ENCODE data around the gene PDE7B.
"Not testable (repeated sequence)": the region's sequence is repeated elsewhere in the genome, so short reads cannot be mapped to it uniquely, and the experiment has no call there.

PDE7B gene

GRCh38 chr6:136139111-136139510 lies 287.6 kb downstream of the PDE7B start:
- H3K4me3 ChIP-seq (ENCODE audit: low read length); H3K36me3 ChIP-seq (ENCODE audit: control insufficient read depth, insufficient read depth, low read length); H3K9ac ChIP-seq (ENCODE audit: low read length); H3K27me3 ChIP-seq (ENCODE audit: control insufficient read depth, insufficient read depth, low read length); H3K9me3 ChIP-seq (ENCODE audit: control insufficient read depth, low read length); H3K4me1 ChIP-seq (ENCODE audit: control insufficient read depth, insufficient read depth, low read length): not testable (repeated sequence)

DNA sequence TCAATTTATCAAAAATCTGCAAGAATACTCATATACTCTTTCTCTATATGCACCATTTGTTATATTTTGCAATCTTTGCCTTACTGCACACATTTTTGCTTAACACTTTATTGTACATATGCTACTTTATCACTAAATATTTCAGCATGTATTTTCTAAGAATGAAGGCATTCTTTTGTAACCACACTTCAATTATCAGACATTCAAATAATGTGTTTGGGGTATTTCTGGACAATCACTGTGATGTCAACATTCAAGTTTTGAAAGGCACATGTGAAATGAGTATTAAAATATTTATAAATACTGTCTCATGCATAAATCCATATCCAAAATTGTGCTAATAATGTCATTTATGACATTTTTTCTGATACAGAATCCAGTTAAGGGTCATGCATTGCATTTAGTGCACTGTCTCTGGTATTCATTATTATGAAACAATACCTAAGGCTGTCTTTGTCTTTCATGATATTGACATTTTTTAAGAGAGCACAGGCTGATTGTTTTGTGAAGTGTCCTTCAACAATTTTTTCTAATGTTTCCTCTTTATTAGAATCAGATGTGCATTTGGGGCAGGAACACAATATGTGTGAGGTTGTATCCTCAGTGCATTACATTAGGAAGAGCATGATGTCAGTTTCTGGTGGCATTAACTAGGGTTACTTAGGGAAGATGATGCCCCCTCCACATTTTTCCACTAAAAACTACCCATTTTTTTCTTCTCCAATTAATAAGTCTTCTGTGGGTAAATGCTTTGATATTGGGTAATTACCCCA lies 292.9 kb downstream of the PDE7B start:
- Histone ChIP-seq H3K27me3 (ENCODE audit: control insufficient read depth, insufficient read depth, low read length) (no peaks in the 10 kb centered on the region), H3K9ac (ENCODE audit: low read length) (no peak overlapping the region), H3K4me1 (ENCODE audit: control insufficient read depth, insufficient read depth, low read length) (no peaks in the 10 kb centered on the region), H3K4me3 (ENCODE audit: low read length) (no peak overlapping the region), H3K9me3 (ENCODE audit: control insufficient read depth, low read length) (no peaks in the 10 kb centered on the region), H3K36me3 (ENCODE audit: control insufficient read depth, insufficient read depth, low read length) (no peaks in the 10 kb centered on the region)

GRCh38 chr6:136146130-136146529 lies 294.6 kb downstream of the PDE7B start:
- Histone ChIP-seq H3K27me3 (ENCODE audit: control insufficient read depth, insufficient read depth, low read length) (no peaks in the 10 kb centered on the region), H3K36me3 (ENCODE audit: control insufficient read depth, insufficient read depth, low read length) (no peaks in the 10 kb centered on the region), H3K9me3 (ENCODE audit: control insufficient read depth, low read length) (no peaks in the 10 kb centered on the region), H3K9ac (ENCODE audit: low read length) (no peak overlapping the region), H3K4me1 (ENCODE audit: control insufficient read depth, insufficient read depth, low read length) (no peaks in the 10 kb centered on the region), H3K4me3 (ENCODE audit: low read length) (no peak overlapping the region)

DNA sequence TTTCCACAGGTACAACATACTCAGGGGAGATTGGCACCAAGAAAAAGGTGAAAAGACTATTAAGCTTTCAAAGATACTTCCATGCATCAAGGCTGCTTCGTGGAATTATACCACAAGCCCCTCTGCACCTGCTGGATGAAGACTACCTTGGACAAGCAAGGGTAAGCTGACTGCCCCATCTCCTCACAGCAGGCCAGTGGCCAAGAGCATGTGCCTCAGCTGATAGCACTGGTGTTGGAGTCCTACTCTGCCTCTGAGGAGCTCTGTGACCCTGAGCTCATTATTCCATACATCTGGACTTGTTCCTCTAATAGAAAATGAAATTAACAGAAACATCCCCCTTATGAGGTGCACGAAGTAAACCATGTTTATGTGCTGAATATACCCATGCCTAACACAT lies 295.8 kb downstream of the PDE7B start:
- Histone ChIP-seq H3K9me3 (ENCODE audit: control insufficient read depth, low read length) (no peaks in the 10 kb centered on the region), H3K36me3 (ENCODE audit: control insufficient read depth, insufficient read depth, low read length) (no peaks in the 10 kb centered on the region), H3K4me1 (ENCODE audit: control insufficient read depth, insufficient read depth, low read length) (no peaks in the 10 kb centered on the region), H3K4me3 (ENCODE audit: low read length) (no peak overlapping the region), H3K27me3 (ENCODE audit: control insufficient read depth, insufficient read depth, low read length) (no peaks in the 10 kb centered on the region), H3K9ac (ENCODE audit: low read length) (no peak overlapping the region)

GRCh38 chr6:136148051-136148450 lies 296.6 kb downstream of the PDE7B start:
- H3K27me3 ChIP-seq (ENCODE audit: control insufficient read depth, insufficient read depth, low read length): no peaks in the 10 kb centered on the region
- no peaks in the 10 kb centered on the region for H3K9me3 ChIP-seq (ENCODE audit: control insufficient read depth, low read length)
- no peak overlapping the region for H3K9ac ChIP-seq (ENCODE audit: low read length)
- no peaks in the 10 kb centered on the region for H3K4me1 ChIP-seq (ENCODE audit: control insufficient read depth, insufficient read depth, low read length)
- H3K4me3 ChIP-seq (ENCODE audit: low read length): no peak overlapping the region
- H3K36me3 ChIP-seq (ENCODE audit: control insufficient read depth, insufficient read depth, low read length): no peaks in the 10 kb centered on the region

- no peaks in the 10 kb centered on the region for H3K36me3 ChIP-seq (ENCODE audit: control insufficient read depth, insufficient read depth, low read length)
- H3K4me3 ChIP-seq (ENCODE audit: low read length): no peak overlapping the region
- no peaks in the 10 kb centered on the region for H3K27me3 ChIP-seq (ENCODE audit: control insufficient read depth, insufficient read depth, low read length)
- no peaks in the 10 kb centered on the region for H3K4me1 ChIP-seq (ENCODE audit: control insufficient read depth, insufficient read depth, low read length)
- no peak overlapping the region for H3K9ac ChIP-seq (ENCODE audit: low read length)
- no peaks in the 10 kb centered on the region for H3K9me3 ChIP-seq (ENCODE audit: control insufficient read depth, low read length)
These were observed 297.0 kb downstream of the PDE7B start for GRCh38 chr6:136148523-136148922.

- H3K9ac ChIP-seq (ENCODE audit: low read length): no peak overlapping the region
These were observed 297.8 kb downstream of the PDE7B start for GRCh38 chr6:136149311-136149710.

DNA sequence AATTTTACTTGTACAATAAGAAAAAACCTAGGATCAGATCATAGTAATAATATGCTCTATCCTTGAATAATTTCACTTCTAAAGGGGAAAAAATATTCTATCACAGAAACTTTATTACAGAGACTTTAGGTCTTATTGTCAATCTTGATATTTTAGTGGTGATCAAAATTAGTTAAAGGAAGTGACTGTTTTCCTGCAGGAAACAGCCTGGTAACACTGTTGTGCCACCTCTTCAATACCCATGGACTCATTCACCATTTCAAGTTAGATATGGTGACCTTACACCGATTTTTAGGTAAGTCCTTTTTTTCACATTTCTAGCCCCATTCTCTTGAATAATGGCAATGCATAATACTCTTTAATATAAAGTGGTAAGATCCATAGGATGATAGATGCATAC lies 299.5 kb downstream of the PDE7B start:
- Histone ChIP-seq H3K4me3 (ENCODE audit: low read length) (no peak overlapping the region), H3K9ac (ENCODE audit: low read length) (no peak overlapping the region), H3K36me3 (ENCODE audit: control insufficient read depth, insufficient read depth, low read length) (no peaks in the 10 kb centered on the region), H3K4me1 (ENCODE audit: control insufficient read depth, insufficient read depth, low read length) (peaks cover 6% of the 10 kb centered on the region), H3K27me3 (ENCODE audit: control insufficient read depth, insufficient read depth, low read length) (no peaks in the 10 kb centered on the region), H3K9me3 (ENCODE audit: control insufficient read depth, low read length) (no peaks in the 10 kb centered on the region)

More at GRCh38 chr6:136149311-136149710, 297.8 kb downstream of the PDE7B start:
- H3K9me3 ChIP-seq (ENCODE audit: control insufficient read depth, low read length): no peaks in the 10 kb centered on the region
- no peak overlapping the region for H3K4me3 ChIP-seq (ENCODE audit: low read length)
- H3K36me3 ChIP-seq (ENCODE audit: control insufficient read depth, insufficient read depth, low read length): no peaks in the 10 kb centered on the region
- no peaks in the 10 kb centered on the region for H3K27me3 ChIP-seq (ENCODE audit: control insufficient read depth, insufficient read depth, low read length)
- no peaks in the 10 kb centered on the region for H3K4me1 ChIP-seq (ENCODE audit: control insufficient read depth, insufficient read depth, low read length)

DNA sequence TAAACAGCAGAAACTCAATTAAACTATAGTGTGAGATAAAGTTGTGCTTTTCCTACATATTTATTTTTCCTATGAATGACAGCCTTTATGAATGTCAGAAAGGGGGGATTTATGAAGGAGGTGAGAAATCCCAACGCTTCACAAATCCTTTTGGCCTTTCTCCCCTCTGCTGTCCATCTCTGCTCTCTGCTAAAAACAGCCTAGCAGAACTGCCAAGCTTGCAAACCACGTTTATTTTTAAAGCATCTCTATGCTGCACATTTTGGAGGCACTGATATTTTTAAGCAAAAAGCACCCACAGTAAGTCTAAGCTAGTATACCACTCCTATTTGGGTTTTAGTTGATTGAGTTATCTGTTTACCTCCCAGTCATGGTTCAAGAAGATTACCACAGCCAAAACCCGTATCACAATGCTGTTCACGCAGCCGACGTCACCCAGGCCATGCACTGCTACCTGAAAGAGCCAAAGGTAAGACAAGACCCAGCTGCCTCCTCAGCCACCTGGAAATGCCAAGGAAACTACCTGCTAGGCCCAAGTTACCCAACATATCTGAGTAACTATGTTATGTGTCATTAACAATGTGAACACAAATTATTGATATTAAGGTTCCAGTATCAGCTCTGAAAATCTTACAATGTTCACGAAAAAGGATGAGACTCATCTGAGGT lies 302.3 kb downstream of the PDE7B start:
- no peak overlapping the region for H3K4me3 ChIP-seq (ENCODE audit: low read length)
- H3K9me3 ChIP-seq (ENCODE audit: control insufficient read depth, low read length): no peaks in the 10 kb centered on the region
- no peaks in the 10 kb centered on the region for H3K27me3 ChIP-seq (ENCODE audit: control insufficient read depth, insufficient read depth, low read length)
- peaks cover 6% of the 10 kb centered on the region for H3K4me1 ChIP-seq (ENCODE audit: control insufficient read depth, insufficient read depth, low read length)
- H3K9ac ChIP-seq (ENCODE audit: low read length): no peak overlapping the region
- no peaks in the 10 kb centered on the region for H3K36me3 ChIP-seq (ENCODE audit: control insufficient read depth, insufficient read depth, low read length)

- H3K4me1 ChIP-seq (ENCODE audit: control insufficient read depth, insufficient read depth, low read length): peaks cover 6% of the 10 kb centered on the region
- no peaks in the 10 kb centered on the region for H3K27me3 ChIP-seq (ENCODE audit: control insufficient read depth, insufficient read depth, low read length)
- H3K36me3 ChIP-seq (ENCODE audit: control insufficient read depth, insufficient read depth, low read length): no peaks in the 10 kb centered on the region
- no peaks in the 10 kb centered on the region for H3K9me3 ChIP-seq (ENCODE audit: control insufficient read depth, low read length)
- H3K4me3 ChIP-seq (ENCODE audit: low read length): no peak overlapping the region
- no peak overlapping the region for H3K9ac ChIP-seq (ENCODE audit: low read length)
These were observed 303.7 kb downstream of the PDE7B start for GRCh38 chr6:136155191-136155590.

DNA sequence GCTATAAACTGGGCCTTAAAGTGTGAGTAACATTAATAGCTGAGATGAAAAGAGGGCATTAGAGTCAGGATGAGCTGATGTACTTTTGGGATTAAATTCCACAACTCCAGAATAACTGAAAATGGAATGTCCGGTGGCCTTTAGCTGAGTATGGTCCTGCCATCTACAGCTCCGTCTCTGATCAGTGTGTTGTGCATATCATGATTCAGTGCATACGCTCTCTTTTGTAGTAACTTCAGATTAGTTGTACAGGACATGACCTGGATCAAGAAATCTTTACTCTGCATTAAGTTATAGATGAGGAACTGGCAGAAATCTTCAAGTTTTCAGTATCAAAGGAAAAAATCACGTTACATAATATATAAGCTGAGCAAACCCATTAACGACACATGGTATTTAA lies 306.2 kb downstream of the PDE7B start:
- Histone ChIP-seq H3K27me3 (ENCODE audit: control insufficient read depth, insufficient read depth, low read length) (no peaks in the 10 kb centered on the region), H3K4me1 (ENCODE audit: control insufficient read depth, insufficient read depth, low read length) (peaks cover 6% of the 10 kb centered on the region), H3K4me3 (ENCODE audit: low read length) (no peak overlapping the region)

GRCh38 chr6:136158387-136158821 lies 306.9 kb downstream of the PDE7B start:
- Histone ChIP-seq H3K4me3 (ENCODE audit: low read length) (no peak overlapping the region), H3K36me3 (ENCODE audit: control insufficient read depth, insufficient read depth, low read length) (no peaks in the 10 kb centered on the region), H3K9me3 (ENCODE audit: control insufficient read depth, low read length) (no peaks in the 10 kb centered on the region), H3K27me3 (ENCODE audit: control insufficient read depth, insufficient read depth, low read length) (no peaks in the 10 kb centered on the region), H3K9ac (ENCODE audit: low read length) (no peak overlapping the region), H3K4me1 (ENCODE audit: control insufficient read depth, insufficient read depth, low read length) (peaks cover 6% of the 10 kb centered on the region)

More for the DNA sequence above, 306.2 kb downstream of the PDE7B start:
- Histone ChIP-seq H3K9me3 (ENCODE audit: control insufficient read depth, low read length) (no peaks in the 10 kb centered on the region), H3K36me3 (ENCODE audit: control insufficient read depth, insufficient read depth, low read length) (no peaks in the 10 kb centered on the region), H3K9ac (ENCODE audit: low read length) (no peak overlapping the region)

Measured in mucosa of stomach (tissue), 1 donor.